HG03432 (cell line): Measurements from ENCODE around the gene ELMOD1.

ENCODE experiments used
- ATAC-seq: cut with Tn5 transposase; IDR thresholded peaks from one replicate; pipeline ENCODE4 v1.9.1; 2021; ENCODE audit warnings: mild to moderate bottlenecking, moderate library complexity; ENCODE audit not compliant: unreplicated experiment

ELMOD1 gene

DNA sequence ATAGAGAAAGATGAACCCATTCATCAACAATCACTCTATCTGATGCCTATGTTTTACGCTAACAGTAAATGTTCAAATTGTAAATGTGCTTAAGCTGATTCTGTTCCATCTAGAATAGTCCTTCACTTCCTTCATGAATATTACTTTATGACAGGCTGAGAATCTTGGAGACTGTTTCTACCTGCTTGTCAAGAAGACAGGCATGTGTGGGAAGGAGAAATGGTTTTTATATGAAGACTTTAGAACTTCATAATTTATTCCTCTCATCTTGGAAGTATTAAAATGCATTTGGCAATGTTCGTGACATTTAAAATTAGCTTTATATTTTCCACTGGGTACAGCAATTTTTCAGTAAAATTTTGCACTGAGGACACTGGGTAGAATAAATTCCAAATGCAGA, 41.0 kb downstream of the ELMOD1 start:
- no peak for ATAC-seq

DNA sequence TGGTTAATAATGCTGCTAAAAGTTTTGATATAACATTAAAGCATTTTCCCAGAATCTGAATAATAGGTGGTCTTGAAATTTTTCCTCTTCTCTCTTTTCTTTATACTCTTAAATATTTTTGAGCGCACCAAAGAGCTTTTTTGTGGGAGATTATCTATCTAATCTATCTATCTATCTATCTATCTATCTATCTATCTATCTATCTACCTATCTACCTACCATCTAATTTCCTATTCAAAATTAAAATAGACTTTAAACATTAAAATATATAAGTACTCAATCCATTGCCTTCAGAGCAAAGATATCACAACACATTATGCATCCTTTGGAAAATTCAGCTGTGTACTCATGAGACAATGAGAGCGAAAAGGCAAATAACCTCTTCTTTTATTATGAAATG, 55.8 kb downstream of the ELMOD1 start:
- no peak for ATAC-seq

DNA sequence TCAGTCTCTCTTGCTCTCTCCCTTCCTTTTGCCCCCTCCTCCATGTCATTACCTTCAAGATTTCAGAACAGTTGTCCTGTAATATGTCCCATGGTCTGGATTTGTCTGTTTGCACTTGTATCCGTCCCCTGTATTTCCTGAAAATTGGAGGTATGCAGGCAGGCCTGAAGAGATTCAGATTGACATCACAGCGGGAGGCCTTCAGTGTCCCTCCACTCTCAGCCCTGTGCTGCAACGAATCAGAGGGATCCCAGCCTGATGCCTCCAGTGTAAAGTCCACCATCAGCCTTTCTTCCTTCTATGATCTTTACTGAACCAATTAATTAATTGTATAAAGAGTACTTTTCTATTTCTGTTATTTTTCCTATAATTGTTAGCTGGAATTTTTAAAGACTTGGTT, 57.3 kb downstream of the ELMOD1 start:
- no peak for ATAC-seq

DNA sequence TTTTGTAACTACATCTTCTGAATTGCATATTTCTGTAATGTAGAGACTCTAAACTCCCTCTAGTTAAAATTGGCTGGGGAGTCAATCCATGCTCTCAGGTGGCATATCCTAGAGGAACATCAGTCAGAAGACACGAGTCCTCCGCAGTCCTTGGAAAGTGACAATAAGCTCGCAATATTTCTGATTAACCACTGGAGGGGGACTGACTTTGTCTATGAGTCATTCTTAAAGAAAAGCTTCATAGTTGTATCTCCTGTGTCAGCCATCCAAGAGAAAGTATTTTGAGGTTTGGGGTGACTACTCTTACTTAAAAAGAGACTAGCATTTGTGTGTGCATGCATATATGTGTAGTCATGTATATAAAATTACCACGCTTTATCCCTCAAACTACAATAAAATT, 60.7 kb downstream of the ELMOD1 start:
- ATAC-seq, result no peak

DNA sequence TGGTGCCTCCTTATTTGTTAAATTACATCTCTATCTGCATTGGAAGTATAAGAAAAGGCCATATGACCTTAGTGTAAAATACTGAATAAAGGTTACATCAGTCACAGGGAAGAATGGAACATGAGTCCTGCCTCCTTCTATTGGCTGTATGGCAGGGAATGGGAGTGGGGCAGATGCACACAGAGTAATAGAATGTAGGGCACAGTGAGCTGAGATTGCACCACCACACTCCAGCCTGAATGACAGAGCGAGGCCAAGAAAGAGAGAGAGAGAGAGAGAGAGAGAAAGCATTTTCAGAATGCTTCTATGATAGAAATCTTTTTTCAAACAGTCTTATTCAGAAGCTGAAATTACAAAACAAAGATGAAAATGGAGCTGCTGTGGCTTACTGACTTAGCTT, 62.1 kb downstream of the ELMOD1 start:
- no peak for ATAC-seq

DNA sequence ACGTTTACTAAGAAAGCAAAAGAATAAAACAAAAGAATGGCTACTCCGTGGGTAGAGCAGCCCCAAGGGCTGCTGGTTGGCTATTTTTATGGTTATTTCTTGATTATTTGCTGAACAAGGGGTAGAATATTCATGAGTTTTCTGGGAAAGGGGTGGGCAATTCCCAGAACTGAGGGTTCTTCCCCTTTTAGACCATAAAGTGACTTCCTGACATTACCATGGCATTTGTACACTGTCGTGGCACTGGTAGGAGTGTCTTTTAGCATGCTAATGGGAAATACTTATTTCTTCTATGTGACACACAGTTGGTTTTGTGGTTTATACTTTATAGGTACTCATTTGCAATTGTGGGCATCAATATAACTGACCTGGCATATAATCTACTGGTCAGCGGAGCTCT, 64.7 kb downstream of the ELMOD1 start:
- ATAC-seq, result no peak

DNA sequence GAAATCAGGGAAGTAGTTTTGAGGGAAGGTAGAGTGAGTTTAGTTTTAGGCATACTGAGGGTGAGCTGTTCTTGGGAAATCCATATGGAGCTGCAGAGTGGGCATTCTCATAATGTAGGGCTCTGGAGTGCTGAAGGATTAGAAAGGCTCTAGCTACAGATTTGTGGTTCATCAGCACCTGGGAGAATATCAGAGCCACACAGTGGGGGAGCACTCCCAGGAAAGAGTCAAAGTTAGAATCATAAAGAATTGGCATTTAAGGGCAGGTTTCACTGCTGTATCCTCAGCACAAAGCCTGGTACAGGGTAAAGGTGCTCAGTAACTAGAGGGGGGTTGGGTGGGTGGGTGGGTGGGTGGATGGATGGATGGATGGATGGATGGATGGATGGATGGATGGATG, 68.4 kb downstream of the ELMOD1 start:
- ATAC-seq, result no peak

DNA sequence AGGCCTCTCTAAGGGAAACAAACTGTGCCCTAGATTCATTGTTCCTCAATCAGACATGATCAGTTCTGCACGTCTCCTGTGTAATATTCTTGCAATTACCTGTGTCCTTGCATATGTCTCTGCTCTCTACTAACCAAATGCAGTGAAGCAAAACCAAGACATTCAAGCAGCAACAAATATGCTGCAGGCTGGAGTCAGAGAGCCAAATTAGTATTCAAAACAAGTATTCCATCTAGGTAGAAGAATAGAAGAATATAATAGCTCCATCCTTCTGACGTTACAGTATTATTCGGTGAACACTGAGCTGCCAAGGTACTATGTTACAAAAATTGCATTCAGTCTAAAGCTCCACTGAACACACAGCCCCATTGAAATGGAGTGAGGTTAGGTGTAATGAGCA, 69.1 kb downstream of the ELMOD1 start:
- ATAC-seq, result no peak

DNA sequence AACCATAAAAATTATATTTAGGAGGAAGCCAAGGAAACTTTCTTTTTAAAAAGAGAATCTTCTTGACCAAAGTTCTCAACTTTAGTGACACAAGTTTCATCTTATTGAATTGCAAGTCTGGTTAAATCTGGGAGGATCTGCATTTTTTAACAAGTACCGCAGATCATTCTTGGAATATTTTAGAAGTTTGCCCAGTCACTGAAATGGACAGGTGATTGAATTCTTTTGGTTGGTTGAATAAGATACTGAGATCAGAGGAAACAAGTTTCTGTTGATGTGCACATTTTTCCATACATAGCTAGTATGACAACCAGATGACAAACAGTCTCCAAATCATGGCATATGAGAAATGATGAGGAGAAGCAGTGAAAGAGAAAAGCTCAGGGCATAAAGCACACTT, 70.7 kb downstream of the ELMOD1 start:
- no peak for ATAC-seq

DNA sequence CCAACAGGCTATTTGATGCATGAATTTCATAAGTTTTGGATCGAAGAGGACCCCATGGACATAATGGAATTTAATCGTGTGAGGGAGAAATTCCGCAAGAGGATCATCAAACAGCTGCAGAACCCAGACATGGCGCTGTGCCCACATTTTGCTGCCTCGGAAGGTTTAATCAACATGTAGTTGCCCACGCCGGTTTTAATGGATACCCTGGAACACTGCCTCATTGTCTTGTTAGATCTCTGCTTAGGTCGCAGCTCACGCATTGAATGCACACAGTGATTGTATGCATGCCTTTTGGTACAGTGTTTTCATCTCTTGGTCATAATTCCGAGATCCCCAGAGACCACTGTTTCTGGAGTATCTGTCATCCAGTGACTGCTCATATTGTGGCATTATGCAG, 74.1 kb downstream of the ELMOD1 start:
- ATAC-seq, result no peak

DNA sequence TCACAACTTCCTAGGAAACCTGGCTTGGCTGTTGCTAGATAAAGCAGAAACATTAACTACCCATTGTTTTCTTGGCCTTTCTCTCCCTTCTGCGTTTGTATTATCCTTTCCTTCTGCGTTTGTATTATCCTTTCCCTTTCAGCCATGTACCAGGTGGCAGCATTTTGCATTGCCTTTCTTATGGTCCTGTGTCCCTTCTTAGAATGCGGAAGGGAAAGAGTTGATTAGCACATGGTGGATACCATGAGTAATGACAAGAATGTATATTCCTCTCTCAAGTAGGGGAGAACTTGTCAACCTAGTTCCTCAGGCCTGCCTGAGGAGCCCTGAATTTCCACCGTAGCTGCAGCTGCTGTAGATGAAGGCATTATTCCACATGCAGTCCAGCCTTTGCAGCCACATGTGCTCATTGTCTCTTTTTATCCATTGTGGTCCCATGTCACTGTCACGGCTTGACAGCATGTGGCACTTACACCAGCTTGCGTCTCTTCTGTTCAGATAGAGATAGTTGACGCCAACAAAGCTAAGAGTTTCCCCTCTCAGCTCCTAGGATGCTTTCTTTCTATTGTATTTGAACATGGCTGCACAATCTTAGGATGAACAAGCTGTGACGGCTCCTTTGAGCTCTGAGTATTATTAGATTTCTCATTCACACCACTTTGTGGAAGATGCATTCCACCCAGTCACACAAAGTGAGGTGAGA, 76.1 kb downstream of the ELMOD1 start:
- no peak for ATAC-seq

DNA sequence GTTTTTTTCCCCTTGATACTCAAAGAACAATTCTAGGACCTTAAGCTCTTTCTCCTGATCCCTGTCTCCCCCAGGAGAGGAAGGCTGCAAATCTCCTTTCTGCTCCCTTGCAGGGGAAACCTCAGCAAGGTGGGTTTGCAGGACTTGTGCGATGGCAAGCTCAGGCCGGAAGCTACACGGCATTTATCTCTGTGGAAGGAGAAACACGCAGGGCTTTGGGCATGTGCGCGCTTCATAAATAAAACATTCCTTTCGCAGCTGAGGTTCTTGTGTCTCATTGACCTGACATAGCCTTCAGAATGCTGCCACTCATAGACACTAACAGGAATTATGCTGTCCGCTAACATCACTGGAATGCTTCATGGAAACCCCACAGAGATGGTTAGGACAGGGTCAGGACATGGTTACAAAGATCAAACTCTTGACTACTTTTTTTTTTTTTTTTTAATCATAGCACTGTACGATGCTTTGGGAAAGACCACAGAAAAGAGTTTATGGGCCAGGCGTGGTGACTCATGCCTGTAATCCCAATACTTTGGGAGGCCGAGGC, 78.3 kb downstream of the ELMOD1 start:
- no peak for ATAC-seq

DNA sequence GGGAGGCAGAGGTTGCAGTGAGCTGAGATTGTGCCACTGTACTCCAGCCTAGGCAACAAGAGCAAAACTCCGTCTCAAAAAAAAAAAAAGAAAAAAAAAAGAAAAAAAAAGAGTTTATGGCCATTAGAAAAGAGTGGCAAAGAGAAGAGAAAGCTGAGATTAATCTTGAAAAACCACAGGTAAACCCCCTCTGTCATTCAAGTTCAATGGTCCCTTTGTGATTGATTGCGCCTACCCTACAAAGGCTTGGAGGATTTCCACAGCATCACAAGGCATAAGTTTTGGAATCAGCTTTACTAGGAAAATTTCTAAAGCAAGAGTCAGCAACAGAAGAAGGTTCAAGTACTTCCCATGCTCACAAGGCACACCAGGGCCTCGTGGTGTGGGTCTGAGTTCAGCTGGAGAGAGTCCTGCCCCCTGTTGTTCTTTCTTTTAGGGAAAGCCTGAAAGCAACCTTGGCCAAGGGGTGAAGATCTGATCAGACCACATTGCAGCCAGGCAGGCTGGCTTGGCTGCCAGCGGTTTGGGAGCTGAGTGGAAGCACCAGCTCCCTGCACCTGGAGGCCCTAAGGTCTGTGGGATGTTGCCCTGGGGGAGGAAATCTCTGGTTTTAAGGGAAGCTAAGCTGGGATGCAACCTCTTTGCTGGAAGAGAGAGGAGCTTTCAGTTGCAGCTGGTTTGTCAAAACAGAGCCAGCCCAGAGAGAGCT, 79.1 kb downstream of the ELMOD1 start:
- no peak for ATAC-seq

DNA sequence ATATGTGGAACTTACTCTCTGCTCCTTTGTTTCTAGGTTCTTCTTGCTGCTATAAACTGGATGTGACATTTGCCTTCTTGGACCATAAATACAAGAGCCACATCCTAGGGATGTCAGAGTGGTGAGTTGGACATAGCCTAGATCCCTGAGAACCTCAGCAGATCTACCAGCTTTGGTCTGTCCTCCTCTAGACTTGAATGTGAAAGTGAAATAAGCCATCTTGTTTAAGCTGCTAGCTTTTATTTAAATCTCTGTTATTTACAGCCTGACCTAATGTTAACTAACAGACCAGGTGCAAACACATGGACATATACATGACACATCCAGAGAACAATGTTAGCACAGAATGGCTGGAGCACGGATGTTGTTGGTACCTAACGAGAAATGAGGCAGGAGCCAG, 85.0 kb downstream of the ELMOD1 start:
- ATAC-seq, result peak; percentile 60

DNA sequence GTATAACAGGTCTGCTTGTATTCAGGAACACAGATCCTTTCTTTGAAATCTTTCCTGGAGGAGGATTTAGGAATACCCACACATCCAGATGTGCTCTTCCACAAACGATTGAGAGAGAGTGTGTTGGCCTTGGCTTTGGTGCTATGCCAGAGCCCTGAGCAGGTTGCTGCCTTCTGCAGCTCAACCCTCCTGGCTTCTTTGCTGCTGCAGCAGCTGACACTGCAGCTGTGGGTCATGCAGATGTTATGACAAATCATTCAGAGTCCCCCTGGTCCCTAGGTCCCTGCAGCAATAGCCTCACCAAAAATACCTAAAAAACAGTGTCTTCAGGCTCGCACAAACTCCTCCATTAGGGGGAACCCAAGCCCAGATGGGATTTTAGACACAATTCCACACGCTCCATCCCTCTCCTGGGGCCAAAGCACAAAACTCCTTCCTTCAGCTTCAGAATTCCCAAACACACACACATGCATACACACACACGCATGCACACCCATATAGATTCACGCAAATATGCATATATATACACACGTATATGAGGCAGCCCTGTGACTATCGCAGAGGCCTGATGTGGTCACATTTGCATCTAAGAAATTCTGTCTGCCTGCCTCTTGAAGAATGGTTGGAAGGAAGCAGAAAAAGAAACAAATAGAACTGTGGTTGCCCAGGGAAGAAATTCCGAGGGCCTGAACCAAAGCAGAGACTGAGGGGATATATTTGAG, 85.5 kb downstream of the ELMOD1 start:
- peak; percentile 47 for ATAC-seq

DNA sequence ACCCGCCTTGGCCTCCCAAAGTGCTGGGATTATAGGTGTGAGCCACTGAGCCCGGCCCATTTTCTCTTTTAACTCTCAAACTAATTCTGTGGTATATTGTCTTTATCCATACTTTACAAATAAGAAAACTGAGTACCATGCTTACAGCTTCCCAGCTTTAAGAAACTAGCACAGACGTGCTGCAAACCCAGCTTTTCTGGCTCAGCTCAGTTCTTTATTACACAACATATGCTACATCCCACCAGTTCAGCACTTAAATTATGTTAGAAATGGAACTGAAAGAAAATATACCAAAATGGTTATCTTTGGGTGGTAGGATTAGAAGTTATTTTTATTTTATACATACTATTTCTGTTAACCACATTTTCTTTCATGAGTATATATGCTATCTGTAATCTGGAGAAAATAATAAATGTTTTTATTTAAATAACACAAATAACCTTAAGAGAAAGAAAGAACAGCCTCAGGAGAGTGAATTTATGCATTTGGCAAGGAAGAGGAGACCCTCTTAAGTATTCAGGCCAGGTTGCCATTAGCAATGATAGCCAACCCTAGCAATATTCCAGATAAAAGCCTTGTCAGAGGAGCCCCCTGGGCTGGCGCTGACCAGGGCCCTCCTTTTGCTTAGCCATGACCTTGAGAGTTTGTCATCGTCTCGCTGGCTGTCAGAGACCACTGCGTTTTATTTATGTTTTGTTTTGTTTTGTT, 87.1 kb downstream of the ELMOD1 start:
- ATAC-seq, result no peak

DNA sequence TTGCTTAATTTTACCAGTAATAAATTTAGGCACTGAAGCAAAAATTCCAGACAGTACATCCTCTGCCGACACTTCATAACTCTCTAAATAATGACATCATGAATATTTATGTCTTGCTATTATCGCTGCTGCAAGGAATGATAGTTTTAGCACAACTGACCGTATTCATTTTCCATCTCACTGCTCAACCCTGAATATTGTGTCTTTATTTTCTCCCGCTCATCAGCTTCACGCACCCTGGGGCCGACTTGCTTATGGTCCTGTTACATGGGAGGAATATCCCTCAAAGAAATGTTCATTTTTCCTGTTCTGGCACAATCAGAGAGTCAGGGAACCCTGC, 87.7 kb downstream of the ELMOD1 start:
- ATAC-seq, result no peak

DNA sequence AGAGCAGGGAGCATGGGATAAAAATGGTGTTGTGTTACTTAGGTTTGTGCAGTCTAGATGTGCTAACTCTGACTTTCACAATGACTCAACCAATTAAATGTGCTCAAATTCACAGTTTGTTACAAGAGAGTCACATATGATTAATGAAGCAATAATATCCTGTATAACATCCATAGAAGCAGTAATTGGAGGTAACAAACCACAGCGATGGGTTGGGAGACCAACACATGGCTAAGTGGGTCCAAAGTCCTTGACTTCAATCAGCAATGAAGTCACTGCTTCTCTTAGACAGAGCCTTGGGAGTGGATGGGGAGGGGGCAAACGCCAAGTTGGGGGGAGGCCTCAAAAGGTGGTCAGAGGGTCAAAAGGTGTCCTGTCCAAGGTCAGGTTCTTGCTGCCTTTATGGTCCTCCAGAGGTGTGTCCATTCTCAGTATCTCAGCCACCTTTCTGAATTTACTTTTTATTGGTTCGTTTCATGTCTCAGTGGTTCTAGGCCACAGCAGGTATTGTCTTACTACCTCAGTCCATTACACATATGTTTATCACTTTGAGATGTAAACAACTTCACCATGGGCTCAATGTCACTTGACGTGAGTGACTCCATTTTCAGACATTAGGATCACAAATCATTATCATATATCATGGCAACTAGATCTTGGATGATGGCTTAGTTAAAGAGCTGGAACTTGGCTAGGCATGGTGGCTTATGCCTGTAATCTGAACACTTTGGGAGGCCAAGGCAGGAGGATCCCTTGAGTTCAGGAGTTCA, 88.5 kb downstream of the ELMOD1 start:
- ATAC-seq, result peak; percentile 48

DNA sequence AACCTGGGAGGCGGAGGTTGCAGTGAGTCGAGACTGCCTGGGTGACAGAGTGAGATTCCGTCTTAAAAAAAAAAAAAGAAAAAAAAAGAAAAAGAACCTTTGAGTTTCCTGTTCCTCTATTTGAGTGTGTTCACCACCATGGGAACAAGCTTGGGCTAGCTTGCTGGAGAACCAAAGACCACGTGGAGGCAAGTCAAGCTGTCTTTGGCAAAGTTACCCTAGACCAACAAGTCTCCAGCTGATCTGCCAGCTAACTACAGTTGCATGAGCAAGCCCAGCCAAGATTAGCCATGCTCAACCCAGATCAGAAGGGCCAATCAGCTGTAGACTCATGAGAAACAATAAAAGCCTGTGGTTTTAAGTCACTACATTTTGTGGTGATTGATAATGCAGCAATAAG, 91.2 kb downstream of the ELMOD1 start:
- no peak for ATAC-seq

DNA sequence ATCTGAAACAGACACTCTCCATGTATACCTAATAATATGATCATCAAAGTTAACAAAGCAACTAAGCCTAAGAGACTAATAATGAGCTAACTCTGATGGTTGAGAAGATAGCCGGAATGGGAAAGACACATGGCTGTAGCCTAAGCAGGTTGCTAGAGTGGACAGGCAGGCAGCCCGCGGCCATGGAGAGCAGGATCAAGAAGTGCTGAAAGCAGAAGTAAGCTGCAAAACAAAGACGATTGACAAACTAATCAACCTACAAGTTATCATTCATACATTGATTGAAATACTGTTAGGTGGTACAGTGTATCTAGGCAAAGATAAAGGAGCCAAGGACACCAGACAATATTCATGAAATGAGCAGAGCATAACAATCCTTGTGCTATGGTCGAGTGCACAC, 91.6 kb downstream of the ELMOD1 start:
- no peak for ATAC-seq

DNA sequence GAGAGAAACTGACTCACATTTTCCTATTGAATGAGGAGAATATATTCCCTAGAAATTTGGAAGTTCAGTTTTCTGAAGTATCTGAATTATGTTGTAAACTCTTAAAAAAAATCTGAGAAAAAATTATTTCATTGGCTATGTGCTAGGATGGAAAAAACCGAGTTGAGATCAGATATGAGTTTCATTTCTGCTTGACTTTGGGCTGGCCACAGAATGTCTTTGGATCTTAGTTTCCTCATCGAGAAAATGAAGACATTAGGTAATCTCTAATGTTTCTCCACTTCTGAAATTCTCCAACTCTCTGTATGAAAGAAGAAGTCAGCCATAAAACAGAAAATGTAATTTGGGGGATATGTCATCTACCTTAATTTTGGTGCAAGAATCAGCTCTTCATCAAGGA, 92.1 kb downstream of the ELMOD1 start:
- no peak for ATAC-seq
